WERI-Rb-1 (cell line): ENCODE data around the gene MSH5.

Source experiments
- DNase-seq: peaks from one replicate; pipeline ENCODE4 v3.0.0-alpha.2; 2020
- H3K27ac ChIP-seq: fragments of 250-450 bp; sonication (Bioruptor Pico); 2 replicates; pipeline ENCODE4 v1.5.1; 2020; ENCODE audit warnings: mild to moderate bottlenecking, moderate library complexity
- H3K27me3 ChIP-seq: fragments of 250-450 bp; sonication (Bioruptor Pico); 2 replicates; pipeline ENCODE4 v1.5.1; 2021; ENCODE audit warnings: mild to moderate bottlenecking, low read depth, moderate library complexity; ENCODE audit not compliant: insufficient read depth, severe bottlenecking
- H3K36me3 ChIP-seq: fragments of 250-450 bp; sonication (Bioruptor Pico); 2 replicates; pipeline ENCODE4 v1.5.1; 2020; ENCODE audit warnings: mild to moderate bottlenecking, moderate library complexity
- H3K4me3 ChIP-seq: 2 replicates; pipeline ENCODE4 v1.5.1; 2011; ENCODE audit warnings: low read depth, mild to moderate bottlenecking, control low read depth, low read length
- H3K9me3 ChIP-seq: fragments of 250-450 bp; sonication (Bioruptor Pico); 2 replicates; pipeline ENCODE4 v1.5.1; 2021; ENCODE audit warnings: mild to moderate bottlenecking, moderate library complexity; ENCODE audit not compliant: severe bottlenecking
- CTCF ChIP-seq: IDR thresholded peaks from 2 replicates; pipeline ENCODE4 v1.5.1; 2011; ENCODE audit warnings: low read depth, mild to moderate bottlenecking, control low read depth, inconsistent platforms, low read length

The MSH5 gene

DNA sequence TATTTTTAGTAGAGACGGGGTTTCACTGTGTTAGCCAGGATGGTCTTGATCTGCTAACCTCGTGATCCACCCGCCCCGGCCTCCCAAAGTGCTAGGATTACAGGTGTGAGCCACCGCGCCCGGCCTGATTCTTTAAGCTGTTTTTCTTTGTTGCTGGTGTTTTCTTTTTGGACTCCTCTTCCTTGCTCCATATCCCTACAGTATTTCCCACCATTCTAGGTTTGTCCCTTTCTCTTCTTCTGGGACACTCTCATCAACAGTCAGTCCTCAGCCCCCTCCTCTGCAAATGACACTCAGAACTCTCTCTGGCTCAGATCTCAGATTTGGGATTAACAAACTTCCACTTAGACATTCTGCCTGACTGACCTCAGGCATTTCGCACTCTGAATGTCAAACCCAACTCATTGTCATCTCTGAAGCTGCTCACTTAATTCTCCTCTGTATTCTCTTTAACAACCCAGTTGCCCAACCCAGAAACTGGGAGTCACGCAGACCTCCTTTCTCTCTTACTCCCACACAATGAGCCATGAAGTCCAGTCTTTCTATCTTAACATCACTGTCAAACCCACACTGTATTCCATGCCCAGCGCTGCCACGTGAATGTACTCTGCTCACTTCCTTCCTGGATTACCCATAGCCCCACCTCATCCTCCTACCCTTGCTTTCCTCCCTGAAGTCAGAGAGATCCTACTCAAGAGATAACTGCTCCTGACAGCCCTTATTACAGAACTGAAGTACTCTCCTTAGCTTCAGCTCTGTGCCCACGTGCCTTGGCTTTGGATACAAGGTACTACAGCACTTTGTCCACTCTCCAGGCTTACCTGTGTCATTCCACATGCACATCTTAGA is 14.1 kb upstream of the MSH5 start:
- no peak for DNase-seq

GRCh38 chr6:31727034-31727716 is 12.6 kb upstream of the MSH5 start:
- Histone ChIP-seq H3K9me3 (no peaks in the 10 kb centered on the region), H3K27ac (no peak overlapping the region), H3K27me3 (no peaks in the 10 kb centered on the region), H3K4me3 (no peak overlapping the region), H3K36me3 (peaks cover 43% of the 10 kb centered on the region)
- DNase-seq = no peak
- no peak for TF ChIP-seq CTCF

More for the DNA sequence above, 14.1 kb upstream of the MSH5 start:
- Histone ChIP-seq H3K4me3 (no peak overlapping the region), H3K27ac (no peak overlapping the region), H3K27me3 (no peaks in the 10 kb centered on the region), H3K9me3 (no peaks in the 10 kb centered on the region), H3K36me3 (peaks cover 30% of the 10 kb centered on the region)
- no peak for TF ChIP-seq CTCF

GRCh38 chr6:31727717-31728671 is 11.8 kb upstream of the MSH5 start:
- H3K27me3 ChIP-seq = no peaks in the 10 kb centered on the region
- H3K27ac ChIP-seq = no peak overlapping the region
- H3K36me3 ChIP-seq = peaks cover 51% of the 10 kb centered on the region
- H3K9me3 ChIP-seq = no peaks in the 10 kb centered on the region
- no peak overlapping the region for H3K4me3 ChIP-seq
- DNase-seq = no peak
- no peak for TF ChIP-seq CTCF

DNA sequence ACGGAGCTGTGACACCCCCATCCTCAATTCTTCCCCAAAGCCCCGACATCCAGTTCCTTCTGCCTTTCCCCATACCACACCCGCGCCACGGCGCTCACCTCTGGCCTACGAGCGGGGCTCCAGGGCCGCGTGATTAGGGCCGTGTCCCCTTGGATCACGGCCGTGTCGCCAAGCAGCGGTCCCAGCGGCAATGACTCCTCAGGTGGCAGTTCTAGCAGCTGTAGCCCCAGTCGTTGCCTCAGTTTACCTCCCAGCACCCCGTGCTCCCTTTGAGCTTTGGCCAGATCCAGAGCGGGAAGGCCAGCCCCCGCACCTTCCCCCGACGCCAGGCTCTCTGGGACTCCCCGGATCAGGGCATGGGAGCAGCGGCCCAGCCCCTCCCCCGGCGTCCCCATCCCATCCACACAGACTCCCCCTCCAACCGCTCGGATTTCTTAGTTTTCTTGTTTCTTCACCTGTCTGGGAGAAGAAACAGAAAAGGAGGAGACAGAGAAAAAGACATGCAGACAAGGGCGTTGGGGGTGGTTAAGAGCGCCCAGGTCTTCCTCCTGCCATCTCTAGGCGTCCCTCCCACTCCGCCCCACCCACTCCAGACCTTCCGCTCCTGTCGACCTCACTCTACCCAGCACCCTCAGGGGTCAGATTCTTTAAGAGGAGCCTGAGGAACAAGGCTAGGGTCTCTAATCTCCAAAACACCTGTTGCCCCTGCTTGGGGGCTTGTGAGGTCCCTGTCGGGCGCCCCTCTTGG is 10.9 kb upstream of the MSH5 start, which contains the start of gene DDAH2:
Gene DDAH2, minus strand, starts transcription at position 533 of the 748 bp plus-strand sequence. Its CDS starts 138 bp downstream, at position 395.
- Histone ChIP-seq H3K4me3 (peak within 1 kb of the TSS; percentile 82), H3K27me3 (no peaks in the 10 kb centered on the region)
- no peak for DNase-seq

More for the DNA sequence above, 10.9 kb upstream of the MSH5 start, which contains the start of gene DDAH2:
- TF ChIP-seq CTCF = peak; percentile 90; the same call in 1 of the 2 replicates
- H3K9me3 ChIP-seq = no peaks in the 10 kb centered on the region
- peaks cover 61% of the 10 kb centered on the region for H3K36me3 ChIP-seq
- H3K27ac ChIP-seq = peak within 1 kb of the TSS; percentile 81
